Spinal cord (tissue), 10 donors: ENCODE results near the gene LARP1B. TPM values are rescaled to one million over a fixed set of nuclear protein-coding genes. Genes with fewer than 3 reads are reported as not detected.
"Not testable (repeated sequence)": the region's sequence is repeated elsewhere in the genome, so short reads cannot be mapped to it uniquely, and the experiment has no call there.

ENCODE experiments used
- DNase-seq, 6 donors: peaks; one replicate each; pipeline versions ENCODE4 v3.0.0 to v3.0.0-alpha.2; 2013 to 2015; ENCODE audit warnings: low spot score in 6 of 6, low read depth in 4 of 6
- H3K27ac ChIP-seq: one replicate; pipeline ENCODE4 v1.5.1; 2013; ENCODE audit warnings: low read depth, low read length, control low read depth
- H3K27me3 ChIP-seq: one replicate; pipeline ENCODE4 v1.6.1; 2013; ENCODE audit warnings: low read length; ENCODE audit not compliant: control insufficient read depth, insufficient read depth
- H3K36me3 ChIP-seq: one replicate; pipeline ENCODE4 v1.6.1; 2013; ENCODE audit warnings: low read length; ENCODE audit not compliant: control insufficient read depth, insufficient read depth
- H3K4me1 ChIP-seq: one replicate; pipeline ENCODE4 v1.6.1; 2013; ENCODE audit warnings: low read length; ENCODE audit not compliant: control insufficient read depth, insufficient read depth
- H3K4me3 ChIP-seq: one replicate; pipeline ENCODE4 v1.5.1; 2013; ENCODE audit warnings: low read depth, low read length, control low read depth
- H3K9me3 ChIP-seq: one replicate; pipeline ENCODE4 v1.6.1; 2013; ENCODE audit warnings: low read length; ENCODE audit not compliant: control insufficient read depth, insufficient read depth
- WGBS: methylation state at CpG from one replicate; pipeline ENCODE4 v1.1.5; 2013; ENCODE audit warnings: missing lambda C conversion rate; ENCODE audit not compliant: insufficient coverage; 5-methylcytosine and 5-hydroxymethylcytosine counted together
- polyA plus RNA-seq, 2 donors: library from polyadenylated mRNA; unstranded; fragments of 120-200 nt; gene quantifications; one replicate each; pipeline ENCODE4 v1.2.1, GENCODE V29; 2013; ENCODE audit not compliant: insufficient read length in 2 of 2
- total RNA-seq, 2 donors: library from RNA; depleted of rRNA in 1 of 2; stranded (reverse); fragments of 120-200 nt in 1 of 2; fragments of >200 nt in 1 of 2; gene quantifications; one replicate each; pipeline versions ENCODE4 v1.2.3 to v1.2.4, GENCODE V29; 2013 to 2014
- donor health status: healthy.

The LARP1B gene
- total and polyA plus RNA-seq, 4 donors, result 17.1 to 39.0 (median 26.4) TPM

DNA sequence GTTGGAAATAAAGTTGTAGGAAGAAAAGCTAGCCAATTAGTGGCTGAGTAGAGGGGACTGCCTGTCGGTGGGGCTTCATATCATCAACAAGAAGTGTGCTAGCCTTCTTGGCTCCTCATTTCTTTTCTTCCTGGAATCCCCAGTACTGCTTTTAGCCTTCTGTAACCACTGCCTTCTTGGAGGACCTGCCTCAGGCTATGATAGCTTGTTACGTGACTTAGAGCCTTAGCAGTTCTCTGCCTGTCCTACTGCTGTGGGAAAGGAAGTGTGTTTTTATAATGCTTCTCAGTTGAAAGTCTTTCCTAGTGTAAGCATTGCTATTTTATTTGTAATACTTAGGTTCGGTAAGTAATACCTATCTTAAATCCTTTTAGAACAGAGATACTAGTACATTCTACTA, 61.9 kb downstream of the LARP1B start:
- DNase-seq, result no peak
- no peaks in the 10 kb centered on the region for H3K4me1 ChIP-seq
- no CpG with 5 or more reads among the region's 3 CpGs for WGBS

DNA sequence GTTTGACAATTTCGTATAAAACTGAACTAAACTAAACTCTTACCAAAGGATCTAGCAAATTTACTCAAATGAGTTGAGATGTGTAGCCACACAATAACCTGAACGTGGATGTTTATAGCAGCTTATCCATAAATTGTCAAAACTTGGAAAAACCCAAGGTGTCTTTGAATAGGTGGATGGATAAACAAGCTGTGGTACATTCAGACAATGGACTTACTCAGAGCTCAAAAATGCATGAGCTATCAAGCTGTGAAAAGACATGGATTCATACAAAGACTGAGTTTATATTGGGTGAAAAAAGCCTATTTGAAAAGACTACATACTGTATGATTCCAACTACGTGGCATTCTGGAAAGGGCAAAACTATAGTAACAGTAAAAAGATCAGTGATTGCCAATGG, 69.5 kb downstream of the LARP1B start:
- no peak overlapping the region for H3K4me3 ChIP-seq
- no peaks in the 10 kb centered on the region for H3K27me3 ChIP-seq
- H3K36me3 ChIP-seq, result no peaks in the 10 kb centered on the region
- no peaks in the 10 kb centered on the region for H3K4me1 ChIP-seq
- peaks cover 3% of the 10 kb centered on the region for H3K9me3 ChIP-seq
- DNase-seq, result no peak
- no CpG with 5 or more reads among the region's 3 CpGs for WGBS
- no peak overlapping the region for H3K27ac ChIP-seq

More for the DNA sequence above, 61.9 kb downstream of the LARP1B start:
- H3K9me3 ChIP-seq, result no peaks in the 10 kb centered on the region
- no peak overlapping the region for H3K4me3 ChIP-seq
- peaks cover 3% of the 10 kb centered on the region for H3K36me3 ChIP-seq
- H3K27ac ChIP-seq, result no peak overlapping the region
- H3K27me3 ChIP-seq, result no peaks in the 10 kb centered on the region

DNA sequence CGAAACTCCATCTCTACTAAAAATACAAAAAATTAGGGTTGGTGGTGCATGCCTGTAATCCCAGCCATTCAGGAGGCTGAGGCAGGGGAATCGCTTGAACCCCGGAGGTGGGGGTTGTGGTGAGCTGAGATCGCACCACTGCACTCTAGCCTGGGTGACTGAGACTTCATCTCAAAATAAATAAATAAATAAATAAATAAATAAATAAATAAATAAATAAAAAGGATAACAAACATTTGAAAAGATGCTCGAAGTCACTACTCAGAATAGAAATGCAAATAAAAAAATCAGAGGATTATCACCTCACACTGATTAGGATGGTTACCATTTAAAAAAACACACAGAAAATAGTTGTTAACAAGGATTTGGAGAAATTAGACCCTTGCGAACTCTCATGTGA, 73.8 kb downstream of the LARP1B start:
- no peaks in the 10 kb centered on the region for H3K27me3 ChIP-seq
- DNase-seq, result no peak
- no peaks in the 10 kb centered on the region for H3K36me3 ChIP-seq
- WGBS, result no CpG with 5 or more reads among the region's 6 CpGs
- H3K9me3 ChIP-seq, result peaks cover 3% of the 10 kb centered on the region
- no peak overlapping the region for H3K4me3 ChIP-seq
- no peak overlapping the region for H3K27ac ChIP-seq
- H3K4me1 ChIP-seq, result no peaks in the 10 kb centered on the region

DNA sequence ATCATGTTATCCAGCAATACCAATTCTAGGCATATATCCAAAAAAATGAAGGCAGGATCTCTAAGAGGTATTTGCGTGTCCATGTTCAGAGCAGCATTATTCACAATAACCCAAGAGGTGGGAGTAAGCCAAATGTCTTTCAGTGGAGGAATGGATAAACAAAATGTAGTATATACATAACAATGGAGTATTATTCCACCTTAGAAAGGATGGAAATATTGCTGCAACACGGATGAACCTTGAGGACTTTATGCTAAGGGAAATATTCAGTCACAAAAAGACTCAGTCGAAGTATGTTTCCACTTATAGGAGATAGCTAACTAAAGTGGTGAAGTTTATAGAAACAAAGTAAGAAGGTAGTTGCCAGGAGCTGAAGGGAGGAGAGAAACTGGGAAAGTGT, 74.3 kb downstream of the LARP1B start:
- peaks cover 3% of the 10 kb centered on the region for H3K9me3 ChIP-seq
- no peak for DNase-seq
- 100% methylated on average over 1 of the region's 3 CpGs for WGBS
- no peak overlapping the region for H3K4me3 ChIP-seq
- no peaks in the 10 kb centered on the region for H3K27me3 ChIP-seq
- no peaks in the 10 kb centered on the region for H3K4me1 ChIP-seq
- H3K27ac ChIP-seq, result no peak overlapping the region
- H3K36me3 ChIP-seq, result no peaks in the 10 kb centered on the region

DNA sequence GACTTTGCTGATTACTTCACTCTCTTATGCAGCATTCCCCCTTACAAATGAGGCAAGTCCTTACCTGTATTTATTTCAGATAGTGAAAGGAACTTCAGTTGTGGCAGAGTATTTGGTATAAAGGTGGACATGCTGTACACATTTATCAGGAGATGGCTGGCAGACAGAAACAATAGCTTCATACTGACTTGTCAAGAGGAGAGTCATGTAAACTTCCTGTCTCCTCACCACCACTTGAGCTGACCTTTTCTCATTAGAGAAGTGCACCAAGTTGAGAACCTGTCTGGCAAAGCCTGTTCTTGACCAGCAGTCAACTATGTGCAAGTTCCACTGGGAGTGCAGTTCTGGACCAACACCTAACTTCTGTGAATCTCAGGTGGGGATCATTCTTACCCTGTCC, 80.8 kb downstream of the LARP1B start:
- H3K27ac ChIP-seq, result no peak overlapping the region
- no peak overlapping the region for H3K4me3 ChIP-seq
- no peak for DNase-seq
- no peaks in the 10 kb centered on the region for H3K4me1 ChIP-seq
- no peaks in the 10 kb centered on the region for H3K27me3 ChIP-seq
- no peaks in the 10 kb centered on the region for H3K9me3 ChIP-seq
- peaks cover 6% of the 10 kb centered on the region for H3K36me3 ChIP-seq

DNA sequence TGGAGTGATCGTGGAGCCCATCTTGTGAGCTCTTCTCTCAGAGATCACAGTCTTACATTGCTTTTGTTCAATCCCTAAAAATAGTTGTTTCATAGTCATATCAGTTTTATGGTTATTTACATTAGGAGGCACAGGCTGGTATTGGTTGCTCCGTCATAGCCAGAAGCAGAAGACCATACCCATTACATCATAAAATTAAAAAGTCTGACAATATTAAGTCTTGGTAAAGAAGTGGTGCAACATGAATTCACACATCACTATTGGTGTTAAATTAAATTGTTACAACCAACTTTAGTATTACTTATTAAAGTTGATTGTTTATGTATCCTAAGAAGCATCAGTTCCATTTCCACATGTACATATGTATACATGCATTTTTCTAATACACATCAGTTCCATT, 84.6 kb downstream of the LARP1B start:
- H3K27ac ChIP-seq, result no peak overlapping the region
- no peaks in the 10 kb centered on the region for H3K27me3 ChIP-seq
- no peak for DNase-seq
- H3K4me1 ChIP-seq, result no peaks in the 10 kb centered on the region
- H3K9me3 ChIP-seq, result no peaks in the 10 kb centered on the region
- H3K4me3 ChIP-seq, result no peak overlapping the region
- H3K36me3 ChIP-seq, result peaks cover 6% of the 10 kb centered on the region
- no CpG with 5 or more reads among the region's 2 CpGs for WGBS

DNA sequence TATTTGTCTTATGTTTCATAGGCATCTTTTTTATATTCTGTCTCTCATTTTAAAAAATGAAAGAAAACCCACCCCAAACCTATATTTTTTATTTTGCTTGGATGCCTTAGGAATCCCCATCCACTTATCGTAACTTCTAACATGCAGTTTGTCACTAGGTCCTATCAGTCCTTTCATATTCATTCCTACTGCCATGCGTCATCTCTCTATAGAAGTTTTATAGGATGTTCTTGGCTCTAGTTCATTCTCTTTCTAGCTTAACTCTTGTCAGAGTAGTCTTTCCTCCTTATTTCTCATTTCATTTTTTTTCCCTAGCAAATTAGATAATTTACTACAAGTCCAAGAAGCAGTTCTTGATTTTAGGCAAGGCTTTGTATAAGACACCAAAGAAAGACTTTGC, 92.7 kb downstream of the LARP1B start:
- no peaks in the 10 kb centered on the region for H3K4me1 ChIP-seq
- H3K9me3 ChIP-seq, result peaks cover 2% of the 10 kb centered on the region
- H3K36me3 ChIP-seq, result peaks cover 11% of the 10 kb centered on the region
- H3K27me3 ChIP-seq, result no peaks in the 10 kb centered on the region
- DNase-seq, result no peak
- no peak overlapping the region for H3K27ac ChIP-seq
- no peak overlapping the region for H3K4me3 ChIP-seq
- WGBS, result no CpG with 5 or more reads among the region's 2 CpGs

DNA sequence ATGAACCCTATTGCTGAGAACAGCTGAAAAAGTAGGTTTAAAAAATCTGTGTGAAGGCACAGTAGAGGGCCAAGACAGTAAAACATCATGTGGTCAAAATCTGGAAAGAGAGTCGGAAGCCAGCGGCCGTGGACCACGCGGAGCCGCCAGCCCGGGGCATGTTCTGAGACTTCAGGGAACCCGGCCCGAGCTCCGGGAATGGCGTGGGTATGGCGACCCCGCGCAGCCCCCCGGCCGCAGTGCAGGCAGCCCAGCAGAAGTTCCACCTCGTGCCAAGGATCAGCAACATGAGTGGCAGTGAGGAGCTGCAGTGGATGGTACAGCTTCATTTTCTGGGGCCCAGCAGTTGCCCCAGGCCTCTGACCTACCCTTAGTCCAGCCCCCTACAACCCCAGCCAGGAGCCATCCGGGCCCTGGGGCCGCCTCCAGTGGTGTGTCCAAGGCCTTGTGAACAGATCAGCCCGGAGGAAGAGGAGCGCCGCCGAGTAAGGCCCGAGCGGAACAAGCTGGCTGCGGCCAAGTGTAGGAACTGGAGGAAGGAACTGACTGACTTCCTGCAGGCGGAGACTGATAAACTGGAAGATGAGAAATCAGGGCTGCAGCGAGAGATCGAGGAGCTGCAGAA, 94.2 kb downstream of the LARP1B start:
- WGBS, result 97% methylated on average over 27 of the region's 29 CpGs
- H3K4me3 ChIP-seq, result no peak overlapping the region
- DNase-seq, result no peak
- no peaks in the 10 kb centered on the region for H3K4me1 ChIP-seq
- H3K27ac ChIP-seq, result no peak overlapping the region
- H3K36me3 ChIP-seq, result peaks cover 11% of the 10 kb centered on the region
- no peaks in the 10 kb centered on the region for H3K27me3 ChIP-seq
- H3K9me3 ChIP-seq, result peaks cover 2% of the 10 kb centered on the region

DNA sequence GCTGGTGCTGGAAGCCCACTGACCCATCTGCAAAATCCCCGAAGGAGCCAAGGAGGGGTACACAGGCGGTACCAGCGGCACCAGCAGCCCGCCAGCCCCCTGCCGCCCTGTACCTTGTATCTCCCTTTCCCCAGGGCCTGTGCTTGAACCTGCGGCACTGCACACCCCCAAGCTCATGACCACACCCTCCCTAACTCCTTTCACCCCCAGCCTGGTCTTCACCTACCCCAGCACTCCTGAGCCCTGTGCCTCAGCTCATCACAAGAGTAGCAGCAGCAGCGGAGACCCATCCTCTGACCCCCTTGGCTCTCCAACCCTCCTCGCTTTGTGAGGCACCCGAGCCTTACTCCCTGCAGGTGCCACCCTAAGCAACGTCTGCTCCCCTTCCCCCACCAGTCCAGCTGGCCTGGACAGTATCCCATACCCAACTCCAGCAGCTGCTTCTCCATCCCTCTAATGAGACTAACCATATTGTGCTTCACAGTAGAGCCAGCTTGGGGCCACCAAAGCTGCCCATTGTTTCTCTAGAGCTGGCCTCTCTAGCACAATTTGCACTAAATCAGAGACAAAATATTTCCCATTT, 94.9 kb downstream of the LARP1B start:
- H3K27me3 ChIP-seq, result no peaks in the 10 kb centered on the region
- H3K9me3 ChIP-seq, result peaks cover 2% of the 10 kb centered on the region
- peaks cover 11% of the 10 kb centered on the region for H3K36me3 ChIP-seq
- no peak overlapping the region for H3K4me3 ChIP-seq
- H3K27ac ChIP-seq, result no peak overlapping the region
- DNase-seq, result no peak
- H3K4me1 ChIP-seq, result no peaks in the 10 kb centered on the region
- 94% methylated on average over 8 of the region's 10 CpGs for WGBS

DNA sequence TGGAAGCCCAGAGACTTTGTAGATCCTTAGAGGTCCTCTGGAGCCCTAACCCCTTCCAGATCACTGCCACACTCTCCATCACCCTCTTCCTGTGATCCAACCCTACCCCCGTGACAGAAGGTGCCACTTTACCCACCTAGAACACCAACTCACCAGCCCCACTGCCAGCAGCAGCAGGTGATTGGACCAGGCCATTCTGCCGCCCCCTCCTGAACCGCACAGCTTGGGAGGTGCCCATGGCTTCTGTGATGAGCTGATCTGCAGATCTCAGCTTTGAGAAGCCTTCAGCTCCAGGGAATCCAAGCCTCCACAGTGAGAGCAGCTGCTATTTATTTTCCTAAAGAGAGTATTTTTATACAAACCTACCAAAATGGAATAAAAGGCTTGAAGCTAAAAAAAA, 95.4 kb downstream of the LARP1B start:
- 90% methylated on average over 2 of the region's 3 CpGs for WGBS
- not testable (repeated sequence) for H3K27ac ChIP-seq, H3K4me3 ChIP-seq, DNase-seq, H3K27me3 ChIP-seq, H3K4me1 ChIP-seq, H3K9me3 ChIP-seq
- H3K36me3 ChIP-seq, result peaks cover 11% of the 10 kb centered on the region
